HG03280 (cell line): ENCODE results near the gene LRMDA.

Experiments
- ATAC-seq: cut with Tn5 transposase; IDR thresholded peaks from one replicate; pipeline ENCODE4 v1.9.1; 2021; ENCODE audit warnings: mild to moderate bottlenecking, moderate library complexity; ENCODE audit not compliant: unreplicated experiment

The LRMDA gene

DNA sequence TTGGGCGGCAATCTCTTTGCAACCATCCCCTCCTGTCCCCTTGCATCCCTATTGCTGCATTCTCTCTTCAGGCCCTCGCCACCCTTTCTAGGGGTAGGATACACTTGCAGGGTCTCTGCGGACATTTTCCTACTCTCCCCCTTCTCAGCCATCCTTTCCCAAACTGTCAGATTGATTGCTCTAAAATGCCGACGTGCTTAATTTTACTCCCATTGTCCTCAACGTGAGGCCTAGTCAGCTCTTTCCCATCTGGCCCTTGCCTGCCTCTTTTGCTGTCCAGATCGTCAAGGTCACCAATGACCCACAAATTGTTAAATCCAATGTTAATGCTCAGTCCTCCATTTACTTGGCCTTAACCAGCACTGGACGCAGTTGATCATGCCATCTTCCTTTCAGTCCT, 12.7 kb upstream of the LRMDA start:
- ATAC-seq = no peak

DNA sequence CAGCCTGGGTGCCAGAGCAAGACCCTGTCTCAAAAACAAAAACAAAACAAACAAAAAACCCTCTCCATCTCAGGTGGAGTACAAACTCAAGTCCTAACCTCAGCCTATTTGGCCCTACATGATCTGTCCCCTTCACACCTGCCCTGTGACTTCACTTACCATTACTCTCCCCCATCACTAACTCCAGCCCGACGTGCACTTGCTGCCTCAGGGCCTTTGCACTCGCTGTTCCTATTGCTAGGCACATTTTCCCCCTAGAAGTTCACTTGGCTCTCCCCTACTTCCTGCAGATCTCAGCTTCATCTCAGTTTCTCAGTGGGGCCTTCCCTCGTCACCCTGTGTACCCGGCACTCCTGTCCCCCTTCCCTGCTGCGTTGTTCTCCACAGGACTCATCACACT, 8.5 kb upstream of the LRMDA start:
- ATAC-seq = no peak

DNA sequence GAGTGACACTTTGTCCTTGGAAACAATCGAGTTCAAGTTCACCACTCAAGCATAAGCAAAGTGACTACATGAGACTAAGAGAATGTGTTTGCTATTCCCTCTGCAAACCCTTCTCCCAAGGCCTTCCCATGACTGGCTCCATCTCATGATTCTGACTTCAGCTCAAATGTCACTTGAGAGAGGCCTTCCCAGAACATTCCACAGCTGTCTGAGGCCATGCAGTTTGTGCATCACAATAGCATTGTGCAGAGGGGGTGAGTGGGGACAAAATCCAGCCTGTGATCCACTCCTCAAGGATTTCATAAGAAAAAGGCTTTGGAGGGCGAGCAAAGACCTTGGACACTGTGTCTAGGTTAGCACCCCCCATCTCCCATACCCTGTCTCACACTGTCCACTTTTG, 6.9 kb upstream of the LRMDA start:
- ATAC-seq = no peak

DNA sequence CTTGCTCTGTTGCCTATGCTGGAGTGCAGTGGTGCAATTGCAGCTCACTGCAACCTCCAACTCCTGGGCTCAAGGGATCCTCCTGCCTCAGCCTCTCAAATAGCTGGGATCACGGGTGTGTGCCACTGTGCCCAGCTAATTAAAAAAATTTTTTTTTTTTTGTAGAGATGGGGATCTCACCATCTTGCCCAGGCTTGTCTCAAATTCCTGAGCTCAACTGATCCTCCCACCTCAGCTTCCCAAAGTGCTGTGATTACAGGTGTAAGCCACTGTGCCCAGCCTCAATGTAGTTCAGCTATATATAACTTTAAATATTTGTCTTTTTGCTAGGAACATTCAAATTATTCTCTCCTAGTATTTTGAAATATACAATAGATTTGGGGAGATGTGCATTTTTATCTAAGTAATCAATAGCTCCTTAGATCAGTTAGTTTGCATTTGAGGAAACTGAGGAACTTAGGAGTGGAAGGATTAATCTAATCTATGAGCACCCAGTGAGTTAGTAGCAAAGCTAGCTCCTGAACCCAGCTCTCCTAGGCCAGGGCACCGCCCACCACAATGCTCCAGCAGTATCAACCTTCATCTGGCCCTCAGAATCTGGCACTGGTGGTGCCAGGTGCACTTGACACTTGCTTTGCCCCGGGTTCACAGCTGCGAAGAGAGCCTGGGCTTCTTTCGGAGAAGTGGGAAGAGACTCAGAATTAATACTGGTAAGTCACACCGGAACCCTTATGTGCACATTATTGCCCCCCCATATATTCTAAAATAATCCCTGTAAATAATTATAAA, 5.9 kb upstream of the LRMDA start:
- no peak for ATAC-seq

GRCh38 chr10:75426880-75427279, 4.5 kb upstream of the LRMDA start:
- ATAC-seq = no peak

DNA sequence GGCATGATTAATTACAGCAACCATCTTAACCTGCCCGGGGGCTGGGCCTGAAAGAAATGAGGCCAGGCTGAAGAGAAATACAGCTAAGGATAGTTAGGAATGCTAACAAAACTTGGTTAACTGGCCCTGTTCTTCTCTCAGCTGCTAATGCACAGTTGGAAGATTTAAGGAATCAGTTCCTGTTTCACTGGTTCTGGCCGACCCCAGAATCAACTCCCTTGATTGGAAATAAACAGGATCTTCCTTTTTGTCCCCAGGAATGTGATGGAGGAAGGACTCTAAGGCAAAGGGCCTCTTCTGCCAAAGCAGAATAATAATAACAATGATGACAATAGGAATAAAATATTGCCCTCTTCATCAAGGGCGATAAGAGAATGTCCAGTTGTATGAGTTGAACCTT, 3.5 kb upstream of the LRMDA start:
- no peak for ATAC-seq

- ATAC-seq = no peak
These were observed 2.8 kb upstream of the LRMDA start for GRCh38 chr10:75428434-75429158.

DNA sequence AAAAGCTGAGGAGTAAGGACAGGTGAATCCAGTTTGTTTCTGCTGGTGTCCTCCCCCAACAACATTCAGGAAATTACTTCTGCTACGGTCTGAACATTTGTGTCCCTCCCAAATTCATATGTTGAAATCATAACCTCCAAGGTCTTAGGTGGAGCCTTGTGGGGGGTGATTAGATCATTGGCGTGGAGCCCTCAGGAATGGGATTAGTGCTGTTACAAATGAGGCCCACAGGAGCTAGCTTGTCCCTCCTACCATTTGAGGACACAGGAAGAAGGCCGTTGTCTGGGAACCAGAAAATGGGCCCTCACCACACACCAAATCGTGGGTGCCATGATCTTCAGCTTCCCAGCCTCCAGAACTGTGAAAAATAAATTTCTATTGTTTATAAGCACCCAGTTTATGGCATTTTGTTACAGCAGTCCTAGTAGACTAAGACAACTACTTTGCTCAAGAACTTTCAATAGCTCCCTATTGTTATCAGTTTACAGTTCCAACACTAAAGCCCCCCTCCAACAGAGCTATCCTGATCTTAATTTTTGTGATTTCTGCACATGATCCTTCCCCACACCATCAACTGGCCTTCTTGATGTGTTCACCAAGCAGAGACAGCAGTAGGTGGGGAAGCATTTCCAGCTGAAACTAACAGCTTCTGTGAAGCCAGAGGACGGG, 2.1 kb upstream of the LRMDA start:
- ATAC-seq = no peak

- no peak for ATAC-seq
These were observed 1.2 kb upstream of the LRMDA start for GRCh38 chr10:75430000-75430763.

DNA sequence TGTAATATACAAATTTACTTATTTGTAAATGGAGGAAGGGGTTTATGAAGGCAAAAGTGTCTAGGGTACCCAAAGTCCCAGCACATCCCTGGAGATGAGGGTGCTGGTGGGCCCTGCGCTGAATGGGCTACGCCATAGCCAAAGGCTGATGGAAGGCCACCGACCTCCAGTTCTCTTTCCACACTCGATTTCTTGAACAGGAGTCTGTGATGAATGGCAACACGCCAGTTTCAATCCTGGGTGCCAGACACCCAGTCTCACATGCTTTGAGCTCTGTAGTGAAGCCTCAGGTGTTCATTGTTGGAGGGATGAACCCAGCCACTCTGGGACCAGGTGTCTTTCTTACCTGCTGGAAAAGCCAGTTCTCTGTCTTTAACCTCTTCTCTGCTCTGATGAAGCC, 752 bp downstream of the LRMDA start:
- ATAC-seq = no peak

- ATAC-seq = no peak
These were observed 1.3 kb downstream of the LRMDA start for GRCh38 chr10:75432763-75433162.

GRCh38 chr10:75433216-75433615, 1.8 kb downstream of the LRMDA start:
- no peak for ATAC-seq

GRCh38 chr10:75434291-75434690, 2.9 kb downstream of the LRMDA start:
- no peak for ATAC-seq

DNA sequence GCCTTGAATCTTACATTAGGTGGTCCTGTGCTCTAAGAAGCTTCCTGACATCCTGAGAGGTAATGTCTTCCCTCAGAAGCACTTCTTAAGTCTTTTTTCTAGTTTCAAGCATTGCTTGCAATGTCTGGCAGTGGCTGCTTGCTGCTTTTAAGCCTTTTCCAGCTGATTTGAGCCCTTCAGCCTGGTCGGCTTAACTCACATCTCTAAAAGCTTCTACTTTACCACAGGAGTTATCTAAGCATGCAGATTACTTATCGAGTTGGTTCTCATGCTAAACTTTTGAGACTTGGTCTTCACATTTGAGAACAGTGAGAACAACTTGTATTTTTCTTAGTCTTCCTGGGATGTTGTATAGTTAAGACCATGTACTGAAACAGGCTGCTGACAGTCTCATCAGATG, 3.9 kb downstream of the LRMDA start:
- ATAC-seq = no peak

- ATAC-seq = no peak
These were observed 5.5 kb downstream of the LRMDA start for GRCh38 chr10:75436896-75437295.

GRCh38 chr10:75437693-75438092, 6.3 kb downstream of the LRMDA start:
- ATAC-seq = no peak

DNA sequence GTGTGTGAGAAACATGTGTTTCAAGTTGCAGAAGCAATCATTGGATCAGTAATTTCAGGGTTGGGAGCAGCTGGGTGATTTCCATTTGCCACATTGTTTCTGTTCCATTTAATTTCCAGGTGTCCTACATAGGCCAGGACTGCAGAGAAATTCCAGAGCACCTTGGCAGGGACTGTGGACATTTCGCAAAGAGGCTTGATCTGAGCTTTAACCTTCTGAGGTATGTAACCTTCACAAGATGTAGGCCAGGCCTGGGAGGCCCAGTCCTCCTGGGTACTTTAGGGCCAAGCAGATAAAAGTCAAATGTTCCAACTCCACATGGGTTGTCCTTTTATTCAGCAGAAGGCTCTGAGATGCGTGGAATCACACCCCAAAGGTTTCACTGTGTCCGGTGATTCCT, 6.9 kb downstream of the LRMDA start:
- no peak for ATAC-seq

- no peak for ATAC-seq
These were observed 8.4 kb downstream of the LRMDA start for GRCh38 chr10:75439811-75440210.

DNA sequence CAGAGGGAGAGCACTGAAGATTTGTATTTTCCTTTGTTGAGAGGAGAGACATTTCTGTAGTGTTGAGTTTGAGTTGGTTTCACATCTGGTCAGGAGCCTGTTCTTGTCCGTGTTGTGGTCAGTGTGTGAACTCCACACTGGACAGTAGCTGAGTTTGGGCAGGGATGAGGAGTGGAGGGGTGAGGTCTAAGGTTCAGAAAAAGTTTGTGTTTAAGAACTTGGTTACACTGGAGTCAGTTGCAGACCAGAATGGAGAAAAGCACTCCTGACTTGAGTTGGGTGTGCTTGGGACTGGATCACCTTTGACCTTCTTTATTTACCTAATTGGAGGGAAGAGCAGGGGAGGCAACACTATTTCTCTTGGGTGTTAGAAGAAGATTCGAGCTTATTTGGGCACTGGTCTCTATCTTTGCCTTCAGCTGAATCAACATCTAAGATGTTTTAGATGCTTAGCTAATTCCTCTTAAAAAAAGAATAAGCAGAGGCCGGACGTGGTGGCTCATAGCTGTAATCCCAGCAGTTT, 8.9 kb downstream of the LRMDA start:
- no peak for ATAC-seq

- no peak for ATAC-seq
These were observed 9.8 kb downstream of the LRMDA start for GRCh38 chr10:75441196-75441595.

- ATAC-seq = no peak
These were observed 10.3 kb downstream of the LRMDA start for GRCh38 chr10:75441682-75442081.
